Neural progenitor cell (in vitro differentiated cells): ENCODE measurements around the gene GLCE. TPM values are rescaled to one million over a fixed set of nuclear protein-coding genes. Genes with fewer than 3 reads are reported as not detected.
"Not testable (repeated sequence)": the region's sequence is repeated elsewhere in the genome, so short reads cannot be mapped to it uniquely, and the experiment has no call there.

Experiments used
- DNase-seq: peaks from one replicate; pipeline ENCODE4 v3.0.0-alpha.2; 2016; ENCODE audit warnings: low spot score
- H2AFZ ChIP-seq: fragments of 200-600 bp; sonication (generic); replicated peaks from 2 replicates; pipeline ENCODE4 v1.6.1; 2016; ENCODE audit warnings: antibody characterized with exemption
- H3F3A ChIP-seq: fragments of 200-600 bp; sonication (generic); 2 replicates; pipeline ENCODE4 v1.6.1; 2016; ENCODE audit warnings: antibody characterized with exemption, low read depth
- H3K27ac ChIP-seq: fragments of 200-600 bp; sonication (generic); 2 replicates; pipeline ENCODE4 v1.5.1; 2016; ENCODE audit warnings: mild to moderate bottlenecking
- H3K27me3 ChIP-seq: fragments of 200-600 bp; sonication (generic); 2 replicates; pipeline ENCODE4 v1.6.1; 2016; ENCODE audit warnings: mild to moderate bottlenecking, moderate library complexity
- H3K36me3 ChIP-seq: fragments of 200-600 bp; sonication (generic); 2 replicates; pipeline ENCODE4 v1.5.1; 2016
- H3K4me1 ChIP-seq: fragments of 200-600 bp; sonication (generic); 2 replicates; pipeline ENCODE4 v1.6.1; 2016; ENCODE audit warnings: mixed run types
- H3K4me2 ChIP-seq: fragments of 200-600 bp; sonication (generic); 2 replicates; pipeline ENCODE4 v1.6.1; 2016
- H3K4me3 ChIP-seq: fragments of 200-600 bp; sonication (generic); 2 replicates; pipeline ENCODE4 v1.5.1; 2016
- H3K79me2 ChIP-seq: fragments of 200-600 bp; sonication (generic); 2 replicates; pipeline ENCODE4 v1.6.1; 2016; ENCODE audit warnings: low read depth
- H3K9ac ChIP-seq: fragments of 200-600 bp; sonication (generic); 2 replicates; pipeline ENCODE4 v1.6.1; 2016
- H3K9me3 ChIP-seq: fragments of 200-600 bp; sonication (generic); 2 replicates; pipeline ENCODE4 v1.5.1; 2016; ENCODE audit warnings: low read depth
- H4K20me1 ChIP-seq: fragments of 200-600 bp; sonication (generic); 2 replicates; pipeline ENCODE4 v1.6.1; 2016; ENCODE audit warnings: low read depth
- H3K27ac Mint-ChIP-seq: 3 replicates; pipeline ENCODE4 v1.8.0; 2021; ENCODE audit warnings: mixed read lengths
- H3K27me3 Mint-ChIP-seq: 2 replicates; pipeline ENCODE4 v1.8.0; 2022; ENCODE audit warnings: low read depth, mild to moderate bottlenecking, inconsistent platforms, moderate library complexity, mixed read lengths; ENCODE audit not compliant: insufficient read depth
- H3K36me3 Mint-ChIP-seq: 3 replicates; pipeline ENCODE4 v1.8.0; 2021; ENCODE audit warnings: mixed read lengths
- H3K4me1 Mint-ChIP-seq: 3 replicates; pipeline ENCODE4 v1.8.0; 2021; ENCODE audit warnings: mixed read lengths
- H3K4me3 Mint-ChIP-seq: 3 replicates; pipeline ENCODE4 v1.8.0; 2021; ENCODE audit warnings: mild to moderate bottlenecking, moderate library complexity, mixed read lengths
- H3K9me3 Mint-ChIP-seq: 3 replicates; pipeline ENCODE4 v1.8.0; 2020; ENCODE audit warnings: mixed read lengths
- EZH2 ChIP-seq: fragments of 200-600 bp; sonication (generic); IDR thresholded peaks from 2 replicates; pipeline ENCODE4 v1.6.1; 2017; ENCODE audit warnings: antibody characterized with exemption, mild to moderate bottlenecking, moderate library complexity
- EZH2phosphoT487 ChIP-seq: fragments of 200-600 bp; sonication (generic); IDR thresholded peaks from 2 replicates; pipeline ENCODE4 v1.6.1; 2017; ENCODE audit warnings: antibody characterized with exemption
- total RNA-seq: library from RNA; depleted of rRNA; stranded (reverse); fragments of >200 nt; gene quantifications from 2 replicates; pipeline ENCODE4 v1.2.3, GENCODE V29; 2015; ENCODE audit warnings: low replicate concordance
- TF ChIP-seq, protein P1 (sequence below): fragments of 200-600 bp; sonication (generic); IDR thresholded peaks from 2 replicates; pipeline ENCODE4 v1.5.1; 2017; ENCODE audit warnings: antibody characterized with exemption, mild to moderate bottlenecking

GLCE gene
- total RNA-seq, 1 donor from 2014 or later, result 22.7 TPM

- Histone ChIP-seq H3K36me3 (no peaks in the 10 kb centered on the region), H4K20me1 (no peaks in the 10 kb centered on the region), H3K27ac (no peak overlapping the region), H3F3A (no peaks in the 10 kb centered on the region), H3K27me3 (peaks cover under 1% of the 10 kb centered on the region), H3K4me3 (no peak overlapping the region), H3K9me3 (no peaks in the 10 kb centered on the region), H3K4me2 (no peak overlapping the region), H2AFZ (no peak overlapping the region), H3K4me1 (no peaks in the 10 kb centered on the region), H3K79me2 (no peaks in the 10 kb centered on the region), H3K9ac (no peak overlapping the region)
- H3K27ac Mint-ChIP-seq, result no peak overlapping the region
- TF ChIP-seq EZH2phosphoT487 (no peak), EZH2 (no peak)
- TF ChIP-seq, protein P1, sequence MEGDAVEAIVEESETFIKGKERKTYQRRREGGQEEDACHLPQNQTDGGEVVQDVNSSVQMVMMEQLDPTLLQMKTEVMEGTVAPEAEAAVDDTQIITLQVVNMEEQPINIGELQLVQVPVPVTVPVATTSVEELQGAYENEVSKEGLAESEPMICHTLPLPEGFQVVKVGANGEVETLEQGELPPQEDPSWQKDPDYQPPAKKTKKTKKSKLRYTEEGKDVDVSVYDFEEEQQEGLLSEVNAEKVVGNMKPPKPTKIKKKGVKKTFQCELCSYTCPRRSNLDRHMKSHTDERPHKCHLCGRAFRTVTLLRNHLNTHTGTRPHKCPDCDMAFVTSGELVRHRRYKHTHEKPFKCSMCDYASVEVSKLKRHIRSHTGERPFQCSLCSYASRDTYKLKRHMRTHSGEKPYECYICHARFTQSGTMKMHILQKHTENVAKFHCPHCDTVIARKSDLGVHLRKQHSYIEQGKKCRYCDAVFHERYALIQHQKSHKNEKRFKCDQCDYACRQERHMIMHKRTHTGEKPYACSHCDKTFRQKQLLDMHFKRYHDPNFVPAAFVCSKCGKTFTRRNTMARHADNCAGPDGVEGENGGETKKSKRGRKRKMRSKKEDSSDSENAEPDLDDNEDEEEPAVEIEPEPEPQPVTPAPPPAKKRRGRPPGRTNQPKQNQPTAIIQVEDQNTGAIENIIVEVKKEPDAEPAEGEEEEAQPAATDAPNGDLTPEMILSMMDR, result no peak
- H3K27me3 Mint-ChIP-seq, result peaks cover 4% of the 10 kb centered on the region
- H3K4me3 Mint-ChIP-seq, result no peak overlapping the region
- DNase-seq, result no peak
- H3K9me3 Mint-ChIP-seq, result no peaks in the 10 kb centered on the region
- peaks cover 18% of the 10 kb centered on the region for H3K4me1 Mint-ChIP-seq
- no peaks in the 10 kb centered on the region for H3K36me3 Mint-ChIP-seq
Measured at GRCh38 chr15:69289342-69290146, 129.1 kb downstream of the GLCE start.

DNA sequence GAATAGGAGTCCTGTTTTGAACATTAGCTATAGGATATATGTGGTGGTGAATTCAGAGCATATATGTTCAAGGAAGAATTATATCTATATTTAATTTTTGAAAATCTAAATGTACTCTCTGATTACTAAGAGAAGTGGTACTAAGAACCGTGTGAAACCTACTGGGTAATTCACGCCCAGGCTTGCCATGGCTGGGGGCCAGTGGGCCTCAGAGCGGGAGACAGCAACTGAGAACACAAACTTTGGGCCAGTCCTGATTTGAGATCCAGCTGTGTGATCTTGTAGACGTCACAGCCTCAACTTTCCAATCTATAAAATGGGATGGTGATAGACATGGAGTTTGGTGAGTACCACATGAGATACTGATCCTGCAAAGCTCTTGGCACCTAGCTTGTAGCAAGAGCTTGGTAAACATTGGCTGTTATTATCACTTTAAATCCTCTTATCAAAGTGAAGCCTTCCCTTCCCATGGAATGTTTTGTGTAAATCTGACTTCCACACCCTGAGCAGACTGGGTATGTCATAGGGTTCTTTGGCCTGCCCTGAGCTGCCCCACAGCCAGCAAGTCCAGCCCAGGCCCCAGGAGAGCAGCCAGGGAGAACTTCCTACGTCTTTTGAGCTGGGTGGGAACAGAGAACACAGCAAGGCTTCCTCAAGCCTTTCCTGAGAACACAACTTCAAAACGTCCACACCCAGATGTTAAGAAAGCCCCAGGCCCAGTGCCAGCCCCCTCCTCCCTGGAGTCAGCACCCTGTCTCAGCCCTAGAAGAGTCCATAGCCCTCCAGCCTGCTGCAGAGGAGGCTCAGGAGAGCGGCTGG lies 130.1 kb downstream of the GLCE start:
- TF ChIP-seq EZH2phosphoT487 (no peak), EZH2 (no peak)
- TF ChIP-seq, protein P1, result no peak
- Mint-ChIP-seq H3K9me3 (no peaks in the 10 kb centered on the region), H3K4me1 (peaks cover 18% of the 10 kb centered on the region), H3K36me3 (no peaks in the 10 kb centered on the region), H3K4me3 (no peak overlapping the region), H3K27me3 (peaks cover 4% of the 10 kb centered on the region), H3K27ac (no peak overlapping the region)
- Histone ChIP-seq H3K9me3 (no peaks in the 10 kb centered on the region), H3K4me3 (no peak overlapping the region), H3K27me3 (peaks cover 10% of the 10 kb centered on the region), H3K27ac (no peak overlapping the region), H4K20me1 (no peaks in the 10 kb centered on the region), H3F3A (no peaks in the 10 kb centered on the region), H3K79me2 (no peaks in the 10 kb centered on the region), H2AFZ (no peak overlapping the region), H3K4me2 (no peak overlapping the region), H3K36me3 (no peaks in the 10 kb centered on the region), H3K9ac (no peak overlapping the region), H3K4me1 (no peaks in the 10 kb centered on the region)
- DNase-seq, result no peak

DNA sequence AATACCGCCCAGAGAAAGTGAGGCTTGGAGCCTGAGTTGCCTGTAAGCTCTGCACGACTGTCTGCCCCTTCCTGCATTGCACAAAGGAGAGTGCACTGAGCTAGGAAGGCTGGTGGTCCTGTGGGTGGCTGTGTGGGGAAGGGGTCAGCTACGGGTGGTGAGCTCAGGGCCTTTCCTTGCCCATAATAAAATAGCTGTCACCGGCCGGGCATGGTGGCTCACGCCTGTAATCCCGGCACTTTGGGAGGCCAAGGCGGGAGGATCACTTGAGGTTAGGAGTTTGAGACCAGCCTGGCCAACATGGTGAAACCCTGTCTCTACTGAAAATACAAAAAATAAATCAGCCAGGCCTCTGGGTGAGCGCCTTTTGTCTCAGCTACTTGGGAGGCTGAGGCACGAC lies 131.2 kb downstream of the GLCE start:
- peaks cover 18% of the 10 kb centered on the region for H3K4me1 Mint-ChIP-seq
- H3K27me3 ChIP-seq, result peaks cover 20% of the 10 kb centered on the region
- not testable (repeated sequence) for H3K9ac ChIP-seq, H3K36me3 ChIP-seq, H4K20me1 ChIP-seq, H3K4me2 ChIP-seq, H3K36me3 Mint-ChIP-seq, H3K9me3 ChIP-seq, H3K9me3 Mint-ChIP-seq, H3K4me3 Mint-ChIP-seq, H3F3A ChIP-seq, H2AFZ ChIP-seq, H3K4me1 ChIP-seq, H3K27ac ChIP-seq, H3K27ac Mint-ChIP-seq, DNase-seq, H3K27me3 Mint-ChIP-seq, H3K4me3 ChIP-seq, H3K79me2 ChIP-seq
